HL-60/S4 treated with retinoic acid at 250 ng/mL for 4 days and 3 days (cell line): ENCODE results near the gene MEIKIN.

Experiments
- in situ Hi-C: fragments of 300-500 bp; cut with MboI; formaldehyde crosslinking; loops from 2 replicates; pipeline ENCODE4 v1.7.0; 2022; ENCODE audit warnings: low sequenced_read_pairs

The MEIKIN gene

DNA sequence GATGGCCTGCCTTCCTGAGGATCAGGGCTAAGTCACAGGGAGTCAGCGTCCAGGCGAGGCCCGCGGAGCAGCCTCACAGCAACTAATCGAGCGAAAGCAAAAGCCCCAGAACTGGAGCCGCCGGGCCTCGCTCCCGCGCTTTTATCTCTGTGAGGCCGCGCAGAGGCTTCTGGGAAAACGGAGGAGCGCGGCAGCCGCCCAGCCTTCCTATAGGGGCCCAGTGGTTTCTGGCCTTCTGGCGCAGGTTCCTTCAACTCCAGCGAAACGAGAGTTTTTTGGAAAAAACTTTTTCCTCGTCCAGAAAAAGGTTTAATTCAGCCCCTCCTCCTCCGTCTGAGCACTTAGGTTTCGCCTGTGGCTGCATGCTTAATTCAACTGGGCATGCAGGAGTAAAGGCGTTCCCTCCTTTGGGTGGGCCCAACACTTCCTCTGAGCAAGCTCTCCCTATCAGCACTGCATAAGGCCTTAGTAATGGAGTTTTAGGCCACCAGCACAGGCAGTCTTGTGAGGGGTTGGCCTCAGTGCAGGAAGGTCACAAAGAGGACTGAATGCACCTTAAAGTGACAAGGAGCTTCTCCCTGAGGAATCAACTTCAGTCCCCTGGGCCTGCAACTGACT lies at the start of gene MEIKIN:
TSS of gene MEIKIN (minus strand) at position 113 of the 618 bp plus-strand sequence. CDS start 158 bp downstream, outside the sequence.
- in situ Hi-C loops = no loop called here

DNA sequence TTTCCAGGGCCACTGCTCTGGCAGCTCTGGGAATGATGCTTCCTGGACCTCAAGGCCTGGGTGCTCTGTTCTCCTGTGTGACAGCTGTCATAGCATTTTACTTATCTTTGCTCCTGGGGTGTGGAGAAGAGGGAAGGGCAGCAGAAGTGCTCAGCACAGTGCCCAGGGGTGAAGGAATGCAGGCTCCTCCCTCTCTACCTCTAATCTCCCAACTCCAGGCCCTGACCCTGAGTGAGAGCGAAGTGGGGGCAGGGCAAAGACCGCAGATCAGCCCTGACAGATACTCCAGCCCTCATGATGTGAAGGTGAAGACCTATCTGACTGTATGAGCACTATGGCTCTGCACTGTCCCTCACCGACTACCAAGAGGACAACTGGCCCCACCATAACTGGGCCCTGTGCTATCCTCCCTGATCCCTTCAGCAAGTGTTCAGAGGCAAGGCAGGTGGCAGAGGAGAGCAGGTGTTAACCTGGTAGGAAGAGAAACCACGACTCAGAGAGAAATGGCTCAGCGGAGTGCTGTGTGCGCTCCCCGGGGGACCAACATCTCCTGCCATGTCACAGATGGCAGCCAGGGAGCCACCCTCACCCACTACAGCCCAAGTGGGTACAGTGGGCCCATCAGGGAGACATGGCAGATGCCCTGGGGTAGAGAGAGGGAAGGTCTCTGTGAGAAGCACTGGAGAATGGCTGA lies 49.2 kb upstream of the MEIKIN start:
- in situ Hi-C loops = no loop called here

GRCh38 chr5:131994090-131994489 lies 48.6 kb upstream of the MEIKIN start:
- in situ Hi-C loops = no loop called here

DNA sequence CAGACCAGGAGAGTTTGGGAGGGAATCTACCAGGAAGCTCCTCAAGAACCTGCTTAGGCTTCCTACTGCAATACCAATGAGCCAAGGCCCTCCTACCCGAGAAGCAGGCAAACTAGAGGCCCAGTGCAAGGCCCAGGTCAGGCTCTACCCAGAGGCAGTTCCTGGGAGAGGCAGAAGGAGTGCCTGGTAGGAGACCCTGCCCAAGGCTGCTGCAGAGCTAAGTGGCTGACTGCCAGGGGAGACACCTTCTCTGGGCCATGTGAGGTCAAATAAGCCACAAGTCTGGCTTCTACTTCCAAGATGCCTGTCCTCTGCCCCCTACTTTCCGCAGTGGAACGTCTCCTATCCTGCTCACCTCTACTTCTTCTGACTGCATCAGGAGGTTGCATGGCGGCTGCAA lies 48.2 kb upstream of the MEIKIN start:
- in situ Hi-C loops = no loop called here

DNA sequence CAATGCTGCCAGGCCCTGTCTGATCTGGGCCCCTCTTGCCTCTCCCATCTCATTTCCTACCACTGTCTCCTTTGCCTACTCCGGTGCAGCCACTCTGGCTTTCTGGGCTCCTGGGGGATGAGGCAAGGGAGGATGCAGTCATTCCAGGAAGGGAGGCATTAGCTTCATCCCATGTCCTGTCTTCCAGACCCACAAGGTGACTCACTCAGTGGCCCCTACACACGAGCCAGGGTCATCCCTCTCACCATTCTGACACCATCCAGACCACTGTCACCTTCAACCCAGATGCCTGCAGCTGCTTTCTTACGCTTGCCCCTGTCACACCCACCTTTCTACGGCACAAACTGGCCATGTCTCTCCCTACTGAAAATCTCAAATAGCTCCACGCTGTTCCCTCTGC lies 46.9 kb upstream of the MEIKIN start:
- in situ Hi-C loops = no loop called here

DNA sequence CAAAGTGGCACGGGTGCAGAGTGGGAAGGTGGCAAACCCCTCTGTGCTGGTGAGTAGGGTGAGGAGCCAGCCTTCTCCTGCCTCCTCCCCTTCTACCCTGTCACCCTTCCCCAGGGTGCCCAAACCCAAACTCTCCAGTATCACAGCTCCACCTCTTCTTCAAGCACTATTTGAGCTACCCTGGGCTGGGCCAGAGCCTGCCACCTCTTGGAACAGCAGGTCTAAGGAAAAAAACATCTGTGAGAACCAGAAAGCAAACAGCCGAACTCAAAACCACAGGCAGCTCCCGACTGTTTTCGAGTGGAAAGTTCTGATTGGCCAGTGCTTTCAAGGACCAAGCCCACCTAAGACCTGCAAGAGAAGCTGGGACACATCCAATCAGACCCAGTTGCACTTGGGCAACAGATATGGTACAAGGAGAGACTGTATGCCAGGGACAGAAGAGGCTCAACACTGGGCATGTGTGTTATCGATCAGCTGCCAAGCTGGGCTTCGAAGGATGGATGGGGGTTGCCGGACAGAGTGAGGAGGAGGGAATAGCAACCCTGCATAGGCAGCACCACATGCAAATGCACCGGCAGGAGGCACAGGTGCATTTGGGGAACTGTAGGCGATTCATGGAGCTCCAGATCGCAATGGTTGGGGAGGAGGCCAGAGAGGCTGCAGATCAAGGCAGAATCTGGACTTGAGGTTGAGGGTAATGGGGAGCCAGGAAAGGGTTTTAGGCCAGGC lies 46.3 kb upstream of the MEIKIN start:
- in situ Hi-C loops = no loop called here

GRCh38 chr5:131990716-131991115 lies 45.3 kb upstream of the MEIKIN start:
- in situ Hi-C loops = no loop called here

- in situ Hi-C loops = no loop called here
Measured at GRCh38 chr5:131988601-131989000, 43.1 kb upstream of the MEIKIN start.

DNA sequence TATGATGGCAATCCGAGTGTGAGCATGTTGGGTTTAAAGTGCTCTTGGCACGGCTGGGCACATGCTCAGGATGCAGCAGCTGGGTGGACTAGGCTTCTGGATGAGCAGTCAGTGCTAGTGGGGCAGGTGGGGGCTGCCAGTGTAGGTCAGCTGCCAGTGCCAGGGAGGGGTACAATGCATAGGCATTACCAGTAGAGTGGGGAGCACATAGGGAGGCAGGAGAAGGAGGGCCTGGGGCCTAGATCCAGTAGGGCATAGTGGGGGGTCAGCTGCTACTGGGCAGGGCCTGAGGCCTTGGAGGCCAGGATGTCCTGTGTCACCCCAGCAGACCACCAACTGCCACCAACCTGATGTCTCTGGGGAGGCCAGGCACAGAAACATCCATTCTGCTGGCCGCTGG lies 41.8 kb upstream of the MEIKIN start:
- in situ Hi-C loops = no loop called here

- in situ Hi-C loops = no loop called here
Measured at GRCh38 chr5:131986161-131986912, 40.9 kb upstream of the MEIKIN start.

DNA sequence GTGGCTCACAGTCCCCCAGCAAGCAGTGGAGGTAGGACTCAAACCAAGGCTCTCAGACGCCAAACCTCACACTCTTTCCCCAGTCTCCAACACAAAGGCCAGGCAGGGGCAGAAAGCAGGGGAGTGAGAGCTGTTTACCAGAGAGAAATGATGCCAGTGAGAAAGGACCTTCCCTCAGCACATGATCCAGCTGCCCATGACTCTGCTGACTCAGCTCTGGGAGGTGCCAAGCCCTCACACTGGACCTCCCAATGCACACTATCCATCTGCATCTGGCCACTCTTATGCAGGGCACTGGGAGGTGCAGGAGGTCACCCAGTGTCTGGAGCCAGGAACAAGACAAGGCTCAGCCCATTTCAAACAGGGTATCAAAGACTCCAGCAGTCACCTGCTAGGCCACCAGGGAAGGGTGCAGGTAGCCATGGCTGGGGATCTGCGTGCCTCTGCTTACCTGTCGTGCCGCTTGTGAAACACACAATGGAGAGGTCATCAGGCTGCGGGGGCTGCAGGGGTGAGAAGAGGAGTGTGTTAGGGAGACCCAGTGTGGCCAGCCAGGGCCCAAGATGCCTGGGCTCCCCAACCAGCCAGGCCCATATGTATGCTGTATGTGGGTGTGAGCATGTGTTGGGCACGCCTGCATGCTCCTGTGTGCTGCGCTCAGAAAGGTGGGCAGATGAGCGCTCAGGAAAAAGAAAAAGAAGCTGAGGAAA lies 39.6 kb upstream of the MEIKIN start:
- in situ Hi-C loops = no loop called here

DNA sequence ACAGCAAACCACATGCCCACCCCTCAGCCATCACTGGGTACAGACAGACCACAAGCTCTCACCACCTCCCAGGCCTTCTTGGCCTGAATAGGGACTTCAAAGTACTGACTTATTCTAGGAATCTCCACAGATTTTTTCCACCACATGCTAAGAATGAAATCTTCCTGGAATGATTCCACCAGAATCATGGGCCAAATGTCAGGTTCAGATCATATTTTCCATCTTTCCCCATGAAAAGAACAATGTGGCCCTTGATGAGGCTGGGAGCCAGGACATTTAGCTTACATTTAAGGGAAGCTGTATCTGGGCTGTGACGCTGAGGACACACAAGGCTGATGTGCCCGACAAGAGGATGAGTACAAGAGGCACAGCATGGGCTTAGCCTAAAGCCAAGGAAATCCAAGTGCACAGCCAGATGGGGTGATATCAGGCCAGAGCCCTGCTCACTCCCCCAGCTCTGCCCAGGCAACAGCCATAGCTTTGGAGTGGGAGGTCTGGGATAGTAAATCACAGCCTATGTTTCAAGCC lies 37.8 kb upstream of the MEIKIN start:
- in situ Hi-C loops = no loop called here

DNA sequence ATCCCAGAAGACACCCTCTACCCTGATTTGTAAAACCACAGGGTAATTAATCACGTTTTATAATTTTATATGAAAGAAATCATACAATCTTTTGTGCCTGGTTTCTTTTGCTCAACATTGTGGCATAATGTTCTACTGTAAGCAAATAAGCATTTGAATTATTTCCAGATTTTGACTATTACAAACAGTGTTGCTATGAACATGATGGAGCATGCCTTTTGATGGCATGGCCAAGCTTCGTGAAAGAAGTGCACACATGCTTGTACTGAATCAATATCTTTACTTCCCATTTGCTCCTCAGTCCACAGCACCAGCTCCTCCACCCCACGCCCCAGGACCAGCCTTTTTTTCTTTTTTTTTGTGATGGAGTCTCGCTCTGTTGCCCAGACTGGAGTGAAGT lies 36.1 kb upstream of the MEIKIN start:
- in situ Hi-C loops = no loop called here

GRCh38 chr5:131980696-131981095 lies 35.2 kb upstream of the MEIKIN start:
- in situ Hi-C loops = no loop called here

DNA sequence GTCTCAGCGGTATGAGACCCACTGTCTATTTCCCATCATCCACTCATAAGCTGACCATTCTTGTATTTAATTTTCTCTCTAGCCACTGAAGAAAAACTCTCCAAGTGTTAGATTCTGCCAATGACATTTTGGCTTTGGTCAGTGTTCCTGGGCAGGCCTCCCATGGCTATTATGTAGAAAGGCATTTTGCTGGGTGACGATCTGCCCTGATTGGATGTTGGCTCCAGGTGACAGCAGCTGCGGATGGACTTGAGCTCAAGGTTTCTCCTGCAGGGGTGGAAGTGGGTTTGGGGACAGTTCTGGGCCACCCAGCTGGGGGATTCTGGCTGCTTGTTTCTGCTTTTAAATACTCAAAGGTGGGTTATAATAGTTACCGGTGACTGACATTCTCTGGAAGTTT lies 34.4 kb upstream of the MEIKIN start:
- in situ Hi-C loops = no loop called here

DNA sequence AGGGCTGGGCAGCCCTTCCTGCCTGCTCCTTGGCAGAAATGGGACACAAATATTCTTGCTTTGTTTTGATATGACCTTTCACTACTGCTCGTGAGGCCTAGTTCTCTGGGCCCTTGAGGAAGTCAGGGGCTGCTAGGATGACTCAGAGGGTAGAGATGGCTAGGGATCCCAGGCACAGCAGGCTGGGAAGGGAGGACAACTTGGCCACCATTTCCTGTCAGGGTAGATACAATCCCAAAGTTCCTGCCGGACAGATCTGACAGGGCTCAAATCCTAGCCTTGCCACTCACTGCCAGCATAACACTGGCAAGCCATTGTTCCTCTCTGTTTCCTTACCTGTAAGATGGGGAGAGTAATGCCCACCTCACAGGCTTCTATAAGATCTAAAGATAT lies 31.7 kb upstream of the MEIKIN start:
- in situ Hi-C loops = no loop called here

DNA sequence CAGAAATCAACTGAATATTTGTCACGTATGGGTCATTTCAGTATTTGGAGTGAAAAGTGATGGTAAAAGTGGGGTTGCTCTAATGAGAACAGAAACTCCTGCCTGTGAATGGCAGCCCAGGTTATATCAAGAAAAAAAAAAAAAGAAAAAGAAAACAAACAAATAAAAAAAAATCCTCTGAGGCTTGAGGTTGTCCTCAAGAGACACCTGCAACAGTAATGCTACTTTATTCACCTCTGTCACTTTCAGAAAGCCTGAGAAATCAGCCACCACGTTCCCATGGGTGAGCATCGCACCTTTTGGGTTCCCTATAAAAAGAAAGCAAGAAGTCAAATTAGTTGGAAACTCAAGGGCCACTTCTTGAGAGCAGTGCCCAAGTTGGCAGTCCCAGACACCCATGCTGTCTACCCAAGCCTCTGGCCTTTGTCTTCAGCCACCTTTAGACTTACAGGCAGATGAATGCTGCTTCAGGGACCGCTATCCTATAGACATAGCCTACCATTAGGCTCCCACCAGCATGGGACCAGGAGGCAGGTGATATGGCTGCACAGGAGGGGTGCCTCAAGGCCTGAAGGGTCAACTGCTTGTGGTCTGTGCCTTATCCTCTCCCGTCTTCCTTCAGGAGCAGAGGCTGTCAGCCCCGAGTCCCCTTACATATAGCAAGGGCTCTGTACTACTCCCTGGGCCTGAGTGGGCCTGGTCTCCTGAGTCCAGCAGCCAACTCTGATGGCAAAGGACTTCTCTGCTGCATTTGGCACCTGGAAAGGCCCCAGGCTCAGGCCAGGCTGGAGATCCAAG lies 31.1 kb upstream of the MEIKIN start:
- in situ Hi-C loops = no loop called here

GRCh38 chr5:131974956-131975726 lies 29.7 kb upstream of the MEIKIN start:
- in situ Hi-C loops = no loop called here

DNA sequence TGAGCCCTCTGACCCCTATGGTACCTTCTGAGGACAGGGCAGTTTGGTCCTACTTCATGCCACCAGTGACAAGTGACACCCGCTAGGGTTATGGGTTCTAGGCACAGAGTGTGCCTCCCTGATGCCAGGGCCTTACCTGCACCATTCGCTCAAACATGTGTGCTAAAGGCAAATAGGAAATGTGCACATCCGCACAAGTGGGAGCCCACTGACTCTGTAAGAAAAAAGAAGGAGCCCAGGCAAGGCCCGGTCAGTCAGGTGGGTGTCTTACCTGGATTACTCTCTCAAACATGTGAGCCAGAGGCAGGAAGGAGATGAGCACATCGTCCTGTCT lies 29.1 kb upstream of the MEIKIN start:
- in situ Hi-C loops = no loop called here
